Measurements from ENCODE around the gene SYCE3. TPM values are rescaled to one million over a fixed set of nuclear protein-coding genes. Genes with fewer than 3 reads are reported as not detected.

SYCE3 gene
- total RNA-seq, 1 donor from 2014 or later = not detected

DNA sequence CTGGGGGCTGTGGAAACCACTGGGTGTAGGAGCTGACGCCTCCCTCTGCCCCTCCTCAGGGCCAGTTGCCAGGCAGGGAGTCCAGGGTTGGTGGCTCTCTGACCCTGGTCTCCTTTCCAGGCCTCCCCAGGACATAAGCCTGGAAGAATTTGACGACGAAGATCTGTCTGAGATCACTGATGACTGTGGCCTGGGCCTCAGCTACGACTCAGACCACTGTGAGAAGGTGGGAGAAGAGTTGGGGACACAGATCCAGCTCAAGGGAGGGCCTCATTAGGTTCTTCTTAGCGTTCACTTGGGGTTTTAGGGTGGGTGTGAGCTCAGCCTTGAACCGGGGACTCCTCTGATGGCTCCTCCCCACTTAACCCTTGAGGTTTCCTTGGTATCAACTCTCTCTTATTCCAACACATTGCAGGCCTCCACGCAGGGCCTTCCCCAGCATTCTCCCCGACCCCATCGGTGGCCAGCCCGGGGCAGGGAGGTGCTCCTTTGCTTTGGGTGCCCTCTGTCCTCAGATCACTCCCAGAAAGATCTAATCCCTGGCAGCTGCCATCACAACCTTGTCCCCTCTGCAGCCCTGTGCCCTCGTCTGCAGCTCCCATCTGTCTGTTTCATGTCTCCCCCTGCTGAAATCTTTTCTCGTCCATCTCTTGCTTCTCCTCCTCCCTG is 39.1 kb upstream of the SYCE3 start:
- H3K27me3 ChIP-seq = peaks cover 61% of the 10 kb centered on the region
- no peak for TF ChIP-seq CTCF (IDR thresholded peaks at IDR 0.05)
- H3K36me3 ChIP-seq = no peaks in the 10 kb centered on the region
- H3K27ac ChIP-seq = no peak overlapping the region
- H3K9me3 ChIP-seq = no peaks in the 10 kb centered on the region
- no peaks in the 10 kb centered on the region for H3K4me1 ChIP-seq
- no peak for DNase-seq
- no peak overlapping the region for H3K4me3 ChIP-seq
- no peak for ATAC-seq
- intact Hi-C loops (cut with DNase I) = no loop called here

DNA sequence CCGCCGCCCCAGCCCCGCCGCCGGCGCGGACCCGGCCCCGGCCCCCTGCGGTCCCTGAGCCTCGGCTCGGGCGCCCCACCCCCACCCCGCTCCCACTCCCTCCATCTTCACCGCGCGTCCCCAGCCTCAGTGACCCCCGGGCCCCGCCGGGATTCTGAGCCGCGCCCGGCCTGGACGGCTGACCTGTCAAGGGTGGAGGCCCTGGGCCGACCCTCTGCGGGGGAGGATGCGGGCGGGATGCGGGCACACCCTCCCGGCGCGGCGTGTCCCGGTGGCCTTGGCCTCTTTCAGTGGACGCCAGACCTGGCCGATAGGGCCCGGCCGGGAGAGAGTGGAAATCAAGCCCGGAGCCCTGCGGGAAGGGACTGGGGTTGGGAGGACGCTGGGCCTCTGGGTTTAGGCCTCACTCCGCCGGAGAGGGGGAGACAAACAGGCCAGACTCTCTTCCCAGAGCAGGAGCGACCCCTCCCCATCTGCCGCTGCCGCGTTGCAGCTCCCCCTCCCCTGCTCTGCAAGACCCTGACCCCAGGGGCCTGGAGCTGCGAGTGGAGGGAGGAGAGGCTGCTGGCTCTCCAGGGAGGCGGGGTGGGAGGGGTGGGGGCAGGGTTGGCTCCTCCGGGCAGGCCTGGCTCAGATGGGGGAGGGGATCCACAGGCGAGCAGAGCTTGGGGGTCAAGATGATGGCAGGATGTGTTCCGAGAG is 38.4 kb upstream of the SYCE3 start:
- peak overlapping the region; percentile 10 for H3K4me3 ChIP-seq
- H3K36me3 ChIP-seq = no peaks in the 10 kb centered on the region
- ATAC-seq = no peak
- intact Hi-C loops (cut with DNase I) = no loop called here
- DNase-seq = no peak
- no peak for TF ChIP-seq CTCF (IDR thresholded peaks at IDR 0.05)
- no peak overlapping the region for H3K27ac ChIP-seq
- H3K4me1 ChIP-seq = no peaks in the 10 kb centered on the region
- H3K9me3 ChIP-seq = no peaks in the 10 kb centered on the region
- H3K27me3 ChIP-seq = peaks cover 61% of the 10 kb centered on the region

DNA sequence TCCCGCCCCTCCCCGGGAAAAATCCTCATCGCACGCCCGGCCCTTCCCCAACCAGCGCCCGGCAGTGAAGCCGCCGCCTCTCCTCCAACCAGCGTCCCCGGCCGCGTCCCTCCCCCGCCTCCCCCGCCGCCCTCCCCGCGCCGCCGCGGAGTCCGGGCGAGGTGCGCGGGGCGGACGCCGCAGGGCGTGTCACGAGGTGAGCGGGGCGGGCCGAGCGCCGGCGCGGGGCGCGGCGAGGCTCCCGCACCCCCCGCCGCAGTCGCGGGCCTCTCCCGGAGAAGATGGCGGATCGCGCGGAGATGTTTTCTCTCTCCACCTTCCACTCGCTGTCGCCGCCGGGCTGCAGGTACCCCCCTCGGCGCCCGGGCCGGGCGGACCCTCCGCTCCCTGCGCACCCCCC is 37.8 kb upstream of the SYCE3 start, which contains the start of gene MAPK8IP2:
Gene MAPK8IP2, plus strand, starts transcription at position 256 of the 400 bp plus-strand sequence. Its CDS starts 26 bp downstream, at position 282.
- intact Hi-C loops (cut with DNase I) = no loop called here
- Histone ChIP-seq H3K9me3 (no peaks in the 10 kb centered on the region), H3K27me3 (peaks cover 55% of the 10 kb centered on the region), H3K4me3 (peak within 1 kb of the TSS; percentile 37), H3K36me3 (no peaks in the 10 kb centered on the region), H3K27ac (no peak within 1 kb of the TSS), H3K4me1 (no peaks in the 10 kb centered on the region)
- no peak for DNase-seq
- TF ChIP-seq CTCF (IDR thresholded peaks at IDR 0.05) = no peak
- peak; percentile 52 for ATAC-seq

DNA sequence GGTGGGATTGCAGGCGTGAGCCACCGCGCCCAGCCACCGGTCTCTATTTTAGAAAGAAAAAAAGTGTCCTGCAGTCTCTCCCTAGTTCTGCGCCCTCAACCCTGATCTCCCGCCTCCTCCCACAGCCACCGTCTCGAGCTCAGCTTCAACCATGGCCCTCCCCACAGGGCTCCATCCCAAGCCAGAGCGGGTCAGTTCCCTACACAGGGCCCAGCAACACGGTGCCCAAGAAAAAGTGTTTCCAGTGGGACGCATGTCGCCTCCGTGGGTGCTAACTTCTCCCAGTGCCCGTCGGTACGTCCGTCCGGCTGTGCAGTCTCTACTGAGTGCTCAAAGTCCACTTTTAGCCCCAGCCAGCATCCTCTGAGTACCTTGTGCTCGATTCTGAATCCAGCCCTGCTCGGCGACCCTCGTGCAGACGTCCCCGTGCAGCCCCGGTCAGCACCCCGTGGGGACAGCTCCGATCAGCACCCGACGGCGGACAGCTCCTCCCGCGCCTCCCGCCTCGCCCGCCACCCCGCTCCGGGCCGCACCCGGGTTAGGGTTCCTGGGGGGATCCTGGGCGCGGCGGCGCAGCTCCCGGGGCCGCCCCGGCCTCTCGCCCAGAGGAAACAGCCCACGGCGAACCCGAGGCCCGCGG is 37.2 kb upstream of the SYCE3 start:
- Histone ChIP-seq H3K9me3 (no peaks in the 10 kb centered on the region), H3K27ac (no peak overlapping the region), H3K36me3 (no peaks in the 10 kb centered on the region), H3K4me1 (no peaks in the 10 kb centered on the region), H3K27me3 (peaks cover 51% of the 10 kb centered on the region), H3K4me3 (peak overlapping the region; percentile 37)
- no peak for DNase-seq
- no peak for TF ChIP-seq CTCF (IDR thresholded peaks at IDR 0.05)
- intact Hi-C loops (cut with DNase I) = no loop called here
- peak; percentile 85 for ATAC-seq

DNA sequence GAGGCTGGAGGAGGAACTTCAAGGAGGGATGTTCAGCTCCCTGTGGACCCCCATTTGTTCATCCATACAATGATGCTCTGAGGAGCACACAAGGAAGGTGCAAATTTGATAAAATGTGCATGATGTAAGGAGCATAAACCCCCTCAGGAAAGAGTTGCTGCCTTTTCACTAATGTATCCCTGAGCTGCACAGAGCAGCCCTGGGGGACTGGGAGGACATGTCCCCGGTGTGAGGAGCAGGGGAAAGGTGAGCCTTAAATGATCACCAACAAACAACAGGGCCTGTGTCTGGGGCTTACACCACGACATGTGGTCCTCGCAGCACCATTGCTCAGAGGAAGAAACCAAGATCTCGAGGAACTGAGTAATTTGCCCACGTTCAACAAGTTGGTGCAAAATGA is 34.4 kb upstream of the SYCE3 start:
- no peak overlapping the region for H3K4me3 ChIP-seq
- intact Hi-C loops (cut with DNase I) = no loop called here
- H3K4me1 ChIP-seq = no peaks in the 10 kb centered on the region
- no peaks in the 10 kb centered on the region for H3K9me3 ChIP-seq
- H3K27me3 ChIP-seq = peaks cover 26% of the 10 kb centered on the region
- H3K36me3 ChIP-seq = no peaks in the 10 kb centered on the region
- TF ChIP-seq CTCF (IDR thresholded peaks at IDR 0.05) = no peak
- no peak overlapping the region for H3K27ac ChIP-seq
- ATAC-seq (no peak), DNase-seq (peak; percentile 15)

Measured in upper lobe of right lung (tissue), 1 donor.